ENCODE results near the gene LIN52. TPM values are rescaled to one million over a fixed set of nuclear protein-coding genes. Genes with fewer than 3 reads are reported as not detected.

LIN52 gene
- total and polyA plus RNA-seq, 4 donors: 3.8 to 9.9 (median 5.3) TPM

DNA sequence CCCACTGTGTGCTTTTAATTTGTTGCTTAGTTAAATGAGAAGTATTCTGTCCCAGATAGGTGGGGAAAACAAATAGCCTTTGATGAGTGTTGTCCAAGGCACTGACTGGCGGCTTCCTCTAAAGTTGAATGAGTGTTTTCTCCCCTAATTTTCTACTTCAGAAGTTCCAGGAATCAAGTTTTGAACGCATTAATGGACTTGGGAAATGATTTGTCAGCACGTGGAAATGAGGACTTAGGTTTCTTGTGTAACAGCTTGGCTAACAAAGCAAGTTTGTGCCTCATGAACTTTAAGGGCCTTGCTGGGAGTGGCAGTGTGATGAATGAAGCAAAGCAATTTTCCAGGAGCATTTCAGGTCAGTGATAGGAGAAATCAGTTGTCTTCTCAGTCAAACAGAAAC is 56.9 kb downstream of the LIN52 start:
- H3K36me3 ChIP-seq (ENCODE audit: control insufficient read depth in 4 of 4, insufficient read depth in 3 of 4, low read depth in 1 of 4, low read length in 3 of 4): no peaks in the 10 kb centered on the region
- H3K4me1 ChIP-seq (ENCODE audit: control insufficient read depth in 4 of 4, insufficient read depth in 4 of 4, low read length in 3 of 4): peaks cover 2 to 14% (median 4%) of the 10 kb centered on the region in 4 donors
- TF ChIP-seq HNF4G (IDR thresholded peaks at IDR 0.05): peak; percentile 41
- TF ChIP-seq SP1 (IDR thresholded peaks at IDR 0.05): peak; percentile 79
- no peak for TF ChIP-seq FOXA1 (IDR thresholded peaks at IDR 0.05)
- peak; percentile 75 to 82 for TF ChIP-seq HNF4A (conservative IDR thresholded peaks at IDR 0.05)
- peak; percentile 38 for TF ChIP-seq YY1 (IDR thresholded peaks at IDR 0.05)
- TF ChIP-seq, protein P1, sequence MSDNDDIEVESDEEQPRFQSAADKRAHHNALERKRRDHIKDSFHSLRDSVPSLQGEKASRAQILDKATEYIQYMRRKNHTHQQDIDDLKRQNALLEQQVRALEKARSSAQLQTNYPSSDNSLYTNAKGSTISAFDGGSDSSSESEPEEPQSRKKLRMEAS (IDR thresholded peaks at IDR 0.05): peak; percentile 82
- TF ChIP-seq, protein P2, sequence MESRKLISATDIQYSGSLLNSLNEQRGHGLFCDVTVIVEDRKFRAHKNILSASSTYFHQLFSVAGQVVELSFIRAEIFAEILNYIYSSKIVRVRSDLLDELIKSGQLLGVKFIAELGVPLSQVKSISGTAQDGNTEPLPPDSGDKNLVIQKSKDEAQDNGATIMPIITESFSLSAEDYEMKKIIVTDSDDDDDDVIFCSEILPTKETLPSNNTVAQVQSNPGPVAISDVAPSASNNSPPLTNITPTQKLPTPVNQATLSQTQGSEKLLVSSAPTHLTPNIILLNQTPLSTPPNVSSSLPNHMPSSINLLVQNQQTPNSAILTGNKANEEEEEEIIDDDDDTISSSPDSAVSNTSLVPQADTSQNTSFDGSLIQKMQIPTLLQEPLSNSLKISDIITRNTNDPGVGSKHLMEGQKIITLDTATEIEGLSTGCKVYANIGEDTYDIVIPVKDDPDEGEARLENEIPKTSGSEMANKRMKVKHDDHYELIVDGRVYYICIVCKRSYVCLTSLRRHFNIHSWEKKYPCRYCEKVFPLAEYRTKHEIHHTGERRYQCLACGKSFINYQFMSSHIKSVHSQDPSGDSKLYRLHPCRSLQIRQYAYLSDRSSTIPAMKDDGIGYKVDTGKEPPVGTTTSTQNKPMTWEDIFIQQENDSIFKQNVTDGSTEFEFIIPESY (IDR thresholded peaks at IDR 0.05): no peak
- TF ChIP-seq FOXA2 (IDR thresholded peaks at IDR 0.05): no peak
- peak; percentile 92 to 95 for TF ChIP-seq RXRA (IDR thresholded peaks at IDR 0.05)
- TF ChIP-seq, protein P3, sequence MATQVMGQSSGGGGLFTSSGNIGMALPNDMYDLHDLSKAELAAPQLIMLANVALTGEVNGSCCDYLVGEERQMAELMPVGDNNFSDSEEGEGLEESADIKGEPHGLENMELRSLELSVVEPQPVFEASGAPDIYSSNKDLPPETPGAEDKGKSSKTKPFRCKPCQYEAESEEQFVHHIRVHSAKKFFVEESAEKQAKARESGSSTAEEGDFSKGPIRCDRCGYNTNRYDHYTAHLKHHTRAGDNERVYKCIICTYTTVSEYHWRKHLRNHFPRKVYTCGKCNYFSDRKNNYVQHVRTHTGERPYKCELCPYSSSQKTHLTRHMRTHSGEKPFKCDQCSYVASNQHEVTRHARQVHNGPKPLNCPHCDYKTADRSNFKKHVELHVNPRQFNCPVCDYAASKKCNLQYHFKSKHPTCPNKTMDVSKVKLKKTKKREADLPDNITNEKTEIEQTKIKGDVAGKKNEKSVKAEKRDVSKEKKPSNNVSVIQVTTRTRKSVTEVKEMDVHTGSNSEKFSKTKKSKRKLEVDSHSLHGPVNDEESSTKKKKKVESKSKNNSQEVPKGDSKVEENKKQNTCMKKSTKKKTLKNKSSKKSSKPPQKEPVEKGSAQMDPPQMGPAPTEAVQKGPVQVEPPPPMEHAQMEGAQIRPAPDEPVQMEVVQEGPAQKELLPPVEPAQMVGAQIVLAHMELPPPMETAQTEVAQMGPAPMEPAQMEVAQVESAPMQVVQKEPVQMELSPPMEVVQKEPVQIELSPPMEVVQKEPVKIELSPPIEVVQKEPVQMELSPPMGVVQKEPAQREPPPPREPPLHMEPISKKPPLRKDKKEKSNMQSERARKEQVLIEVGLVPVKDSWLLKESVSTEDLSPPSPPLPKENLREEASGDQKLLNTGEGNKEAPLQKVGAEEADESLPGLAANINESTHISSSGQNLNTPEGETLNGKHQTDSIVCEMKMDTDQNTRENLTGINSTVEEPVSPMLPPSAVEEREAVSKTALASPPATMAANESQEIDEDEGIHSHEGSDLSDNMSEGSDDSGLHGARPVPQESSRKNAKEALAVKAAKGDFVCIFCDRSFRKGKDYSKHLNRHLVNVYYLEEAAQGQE (IDR thresholded peaks at IDR 0.05): no peak
- TF ChIP-seq, protein P4, sequence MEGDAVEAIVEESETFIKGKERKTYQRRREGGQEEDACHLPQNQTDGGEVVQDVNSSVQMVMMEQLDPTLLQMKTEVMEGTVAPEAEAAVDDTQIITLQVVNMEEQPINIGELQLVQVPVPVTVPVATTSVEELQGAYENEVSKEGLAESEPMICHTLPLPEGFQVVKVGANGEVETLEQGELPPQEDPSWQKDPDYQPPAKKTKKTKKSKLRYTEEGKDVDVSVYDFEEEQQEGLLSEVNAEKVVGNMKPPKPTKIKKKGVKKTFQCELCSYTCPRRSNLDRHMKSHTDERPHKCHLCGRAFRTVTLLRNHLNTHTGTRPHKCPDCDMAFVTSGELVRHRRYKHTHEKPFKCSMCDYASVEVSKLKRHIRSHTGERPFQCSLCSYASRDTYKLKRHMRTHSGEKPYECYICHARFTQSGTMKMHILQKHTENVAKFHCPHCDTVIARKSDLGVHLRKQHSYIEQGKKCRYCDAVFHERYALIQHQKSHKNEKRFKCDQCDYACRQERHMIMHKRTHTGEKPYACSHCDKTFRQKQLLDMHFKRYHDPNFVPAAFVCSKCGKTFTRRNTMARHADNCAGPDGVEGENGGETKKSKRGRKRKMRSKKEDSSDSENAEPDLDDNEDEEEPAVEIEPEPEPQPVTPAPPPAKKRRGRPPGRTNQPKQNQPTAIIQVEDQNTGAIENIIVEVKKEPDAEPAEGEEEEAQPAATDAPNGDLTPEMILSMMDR (IDR thresholded peaks at IDR 0.05; ENCODE audit: low read depth, low read length, missing input control): no peak
- TF ChIP-seq JUND (IDR thresholded peaks at IDR 0.05): peak; percentile 23 to 52
- TF ChIP-seq GABPA (IDR thresholded peaks at IDR 0.05 in 1 of 2, conservative IDR thresholded peaks at IDR 0.05 in 1 of 2): no peak
- TF ChIP-seq TAF1 (conservative IDR thresholded peaks at IDR 0.05): no peak
- TF ChIP-seq RAD21 (IDR thresholded peaks at IDR 0.05): peak in 1 of 2 donors; percentile 19
- TF ChIP-seq, protein P5, sequence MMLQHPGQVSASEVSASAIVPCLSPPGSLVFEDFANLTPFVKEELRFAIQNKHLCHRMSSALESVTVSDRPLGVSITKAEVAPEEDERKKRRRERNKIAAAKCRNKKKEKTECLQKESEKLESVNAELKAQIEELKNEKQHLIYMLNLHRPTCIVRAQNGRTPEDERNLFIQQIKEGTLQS (IDR thresholded peaks at IDR 0.05): no peak
- WGBS: 32% methylated on average over 3 of the region's 3 CpGs
- H3K9me3 ChIP-seq (ENCODE audit: control insufficient read depth in 4 of 4, low read length in 3 of 4): no peaks in the 10 kb centered on the region
- H3K4me3 ChIP-seq (ENCODE audit: low read depth in 1 of 3, low read length in 3 of 3): no peak overlapping the region
- H3K9ac ChIP-seq (ENCODE audit: low read depth in 1 of 2, low read length in 2 of 2): no peak overlapping the region
- H3K27ac ChIP-seq (ENCODE audit: low read depth in 1 of 2, low read length in 2 of 2): no peak overlapping the region
- H3K27me3 ChIP-seq (ENCODE audit: control insufficient read depth in 4 of 4, insufficient read depth in 4 of 4, low read length in 3 of 4): no peaks in the 10 kb centered on the region
- no peak for DNase-seq (ENCODE audit: low spot score)

DNA sequence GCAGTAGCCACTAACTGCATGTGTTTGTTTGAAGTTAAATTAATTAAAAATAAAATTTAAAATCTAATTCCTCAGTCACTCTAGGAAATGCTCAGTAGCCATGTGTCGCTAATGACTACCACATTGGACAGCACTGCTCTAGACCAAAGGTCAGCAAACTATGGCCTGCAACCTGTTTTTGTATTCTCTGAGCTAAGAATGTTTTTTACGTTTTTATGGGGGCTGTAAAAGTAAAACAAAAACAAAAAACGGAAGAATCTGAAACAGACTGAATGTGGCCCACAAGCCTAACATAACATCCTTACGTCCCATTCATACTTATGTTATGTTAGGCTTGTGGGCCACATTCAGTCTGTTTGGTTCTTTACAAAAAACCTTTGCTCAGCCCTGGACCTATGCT is 57.8 kb downstream of the LIN52 start:
- H3K9ac ChIP-seq (ENCODE audit: low read depth in 1 of 2, low read length in 2 of 2): no peak overlapping the region
- H3K9me3 ChIP-seq (ENCODE audit: control insufficient read depth in 4 of 4, low read length in 3 of 4): no peaks in the 10 kb centered on the region
- no peak overlapping the region for H3K27ac ChIP-seq (ENCODE audit: low read depth in 1 of 2, low read length in 2 of 2)
- H3K4me1 ChIP-seq (ENCODE audit: control insufficient read depth in 4 of 4, insufficient read depth in 4 of 4, low read length in 3 of 4): peaks cover 2 to 14% (median 4%) of the 10 kb centered on the region in 4 donors
- WGBS: 46% methylated on average over 4 of the region's 4 CpGs
- no peaks in the 10 kb centered on the region for H3K27me3 ChIP-seq (ENCODE audit: control insufficient read depth in 4 of 4, insufficient read depth in 4 of 4, low read length in 3 of 4)
- DNase-seq (ENCODE audit: low spot score): no peak
- H3K36me3 ChIP-seq (ENCODE audit: control insufficient read depth in 4 of 4, insufficient read depth in 3 of 4, low read depth in 1 of 4, low read length in 3 of 4): no peaks in the 10 kb centered on the region
- H3K4me3 ChIP-seq (ENCODE audit: low read depth in 1 of 3, low read length in 3 of 3): no peak overlapping the region
- peak in 1 of 2 donors; percentile 60 for TF ChIP-seq RXRA (IDR thresholded peaks at IDR 0.05)
- TF ChIP-seq, protein P1 (IDR thresholded peaks at IDR 0.05): peak; percentile 70
- TF ChIP-seq FOXA2 (IDR thresholded peaks at IDR 0.05): no peak
- no peak for TF ChIP-seq HNF4G (IDR thresholded peaks at IDR 0.05)
- TF ChIP-seq EGR1 (IDR thresholded peaks at IDR 0.05; ENCODE audit: low read depth in 2 of 2): peak in 1 of 2 donors; percentile 17
- TF ChIP-seq, protein P4 (IDR thresholded peaks at IDR 0.05; ENCODE audit: low read depth, low read length, missing input control): no peak
- TF ChIP-seq SP1 (IDR thresholded peaks at IDR 0.05): peak; percentile 46
- TF ChIP-seq, protein P3 (IDR thresholded peaks at IDR 0.05): peak; percentile 88

Measured in liver (tissue), 9 donors.